ENCODE measurements around the gene IFNA21.
"Not testable (repeated sequence)": the region's sequence is repeated elsewhere in the genome, so short reads cannot be mapped to it uniquely, and the experiment has no call there.

The IFNA21 gene

DNA sequence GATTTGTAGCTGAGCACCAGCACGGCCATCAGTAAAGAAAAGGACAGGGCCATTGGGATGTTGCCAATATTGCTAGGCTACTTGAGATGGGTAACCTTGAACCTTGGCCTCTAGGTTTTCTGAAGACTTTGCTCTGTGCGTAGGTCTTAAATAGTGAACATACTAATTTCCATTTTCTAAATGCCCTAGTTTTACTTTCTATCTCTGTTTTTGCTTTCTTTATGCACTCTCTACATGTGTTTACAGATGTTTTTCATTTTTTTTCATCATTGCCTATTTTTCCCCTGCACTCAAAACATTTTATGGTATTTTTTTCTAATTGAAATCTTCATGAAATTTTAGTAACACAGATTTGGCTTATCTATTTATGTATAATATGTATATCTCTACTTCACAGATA, at the start of gene IFNA21:
TSS of gene IFNA21 (minus strand) at position 101 of the 400 bp plus-strand sequence. CDS start at position 53, 48 bp downstream.
- DNase-seq (ENCODE audit: low read depth in 2 of 2) = not testable (repeated sequence)

DNA sequence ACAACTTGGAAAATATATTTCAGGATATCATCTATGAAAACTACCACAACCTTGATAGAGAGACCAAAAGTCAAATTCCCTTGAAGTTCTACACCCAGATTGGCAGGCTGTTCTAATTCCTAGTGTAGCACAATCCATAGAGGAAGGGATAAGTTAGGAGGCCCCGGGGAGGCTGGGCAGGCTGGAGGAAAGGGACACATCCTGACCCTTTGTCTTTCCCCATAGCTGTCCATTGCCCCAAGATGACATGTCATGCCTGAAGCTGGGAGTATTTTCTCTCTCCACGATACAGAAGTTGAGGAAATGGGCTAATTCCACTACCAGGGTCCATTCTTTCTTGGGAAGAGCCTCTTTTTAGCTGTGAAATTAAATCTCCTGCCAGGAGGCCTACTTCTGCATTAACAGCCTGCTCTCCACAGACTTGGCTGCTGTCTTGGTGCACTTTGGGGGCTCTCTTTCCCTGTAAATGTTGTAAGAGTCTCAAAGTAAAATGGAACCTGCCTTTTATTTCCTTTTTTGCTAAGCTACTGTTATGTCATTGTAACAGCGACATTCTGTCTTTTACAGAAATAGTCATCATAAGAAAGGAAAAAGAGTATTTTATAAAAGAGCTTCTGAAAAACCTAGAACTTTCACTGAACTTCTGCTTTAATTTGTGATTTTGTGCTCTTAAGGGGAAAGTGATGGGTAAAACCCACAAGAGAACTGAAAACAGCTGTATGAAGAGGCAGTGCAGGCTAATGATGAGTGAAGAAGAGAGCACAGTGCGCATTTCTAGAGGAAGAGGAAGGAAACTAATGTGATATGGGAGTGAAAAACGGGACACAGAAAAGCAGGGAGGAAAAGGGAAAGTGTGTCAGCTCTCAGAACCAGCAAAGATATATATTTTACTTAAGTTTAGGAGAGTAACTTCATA, 47.2 kb upstream of the IFNA21 start:
- not testable (repeated sequence) for DNase-seq (ENCODE audit: low read depth in 2 of 2)

- not testable (repeated sequence) for DNase-seq (ENCODE audit: low read depth in 2 of 2)
Observed at GRCh38 chr9:21212160-21212559, 45.7 kb upstream of the IFNA21 start.

- not testable (repeated sequence) for DNase-seq (ENCODE audit: low read depth in 2 of 2)
Observed at GRCh38 chr9:21210782-21211181, 44.3 kb upstream of the IFNA21 start.

- DNase-seq (ENCODE audit: low read depth in 2 of 2) = no peak
Observed at GRCh38 chr9:21210311-21210710, 43.9 kb upstream of the IFNA21 start.

- DNase-seq (ENCODE audit: low read depth in 2 of 2) = not testable (repeated sequence)
Observed at GRCh38 chr9:21207043-21207442, 40.6 kb upstream of the IFNA21 start, which contains the start of gene IFNA10. Gene IFNA10 (minus strand): TSS chr9:21207143. CDS start chr9:21207097, 46 bp downstream.

DNA sequence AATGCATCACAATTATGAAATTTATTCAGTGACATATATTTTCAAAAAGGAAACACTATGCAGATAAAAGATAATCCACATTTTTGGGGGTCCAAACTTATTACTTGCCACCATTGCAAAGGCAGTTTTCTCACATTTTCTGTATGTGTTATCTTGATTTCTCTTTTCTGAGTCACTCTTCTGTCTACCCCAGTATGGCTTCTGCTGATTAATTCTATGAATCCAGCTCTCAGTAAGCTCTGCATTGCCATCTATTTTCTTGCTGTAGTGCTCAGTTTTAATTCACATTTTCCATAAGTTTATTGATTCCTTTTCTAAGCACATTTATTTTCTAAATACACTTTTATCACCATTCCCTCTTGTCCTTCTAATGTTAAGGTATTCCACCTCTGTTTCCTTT, 38.7 kb upstream of the IFNA21 start:
- no peak for DNase-seq (ENCODE audit: low read depth in 2 of 2)

DNA sequence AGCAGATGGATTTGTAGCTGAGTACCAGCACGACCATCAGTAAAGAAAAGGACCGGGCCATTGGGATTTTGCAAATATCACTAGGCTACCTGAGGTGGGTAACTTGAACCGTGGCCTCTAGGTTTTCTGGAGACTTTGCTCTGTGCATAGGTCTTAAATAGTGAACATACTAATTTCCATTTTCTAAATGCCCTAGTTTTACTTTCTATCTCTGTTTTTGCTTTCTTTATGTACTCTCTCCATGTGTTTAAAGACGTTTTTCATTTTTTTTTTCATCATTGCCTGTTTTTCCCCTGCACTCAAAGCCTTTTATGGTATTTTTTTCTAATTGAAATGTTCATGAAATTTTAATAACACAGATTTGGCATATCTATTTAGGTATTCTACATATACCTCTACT, 35.6 kb upstream of the IFNA21 start, which contains the start of gene IFNA7:
TSS of gene IFNA7 (minus strand) at position 101 of the 400 bp plus-strand sequence. CDS start at position 61, 40 bp downstream.
- not testable (repeated sequence) for DNase-seq (ENCODE audit: low read depth in 2 of 2)

- DNase-seq (ENCODE audit: low read depth in 2 of 2) = not testable (repeated sequence)
Observed at GRCh38 chr9:21194867-21195776, 28.7 kb upstream of the IFNA21 start.

GRCh38 chr9:21187487-21187886, 21.0 kb upstream of the IFNA21 start, which contains the start of gene IFNA4:
Gene IFNA4 (minus strand): TSS chr9:21187587. CDS start chr9:21187531, 56 bp downstream.
- DNase-seq (ENCODE audit: low read depth in 2 of 2) = not testable (repeated sequence)

DNA sequence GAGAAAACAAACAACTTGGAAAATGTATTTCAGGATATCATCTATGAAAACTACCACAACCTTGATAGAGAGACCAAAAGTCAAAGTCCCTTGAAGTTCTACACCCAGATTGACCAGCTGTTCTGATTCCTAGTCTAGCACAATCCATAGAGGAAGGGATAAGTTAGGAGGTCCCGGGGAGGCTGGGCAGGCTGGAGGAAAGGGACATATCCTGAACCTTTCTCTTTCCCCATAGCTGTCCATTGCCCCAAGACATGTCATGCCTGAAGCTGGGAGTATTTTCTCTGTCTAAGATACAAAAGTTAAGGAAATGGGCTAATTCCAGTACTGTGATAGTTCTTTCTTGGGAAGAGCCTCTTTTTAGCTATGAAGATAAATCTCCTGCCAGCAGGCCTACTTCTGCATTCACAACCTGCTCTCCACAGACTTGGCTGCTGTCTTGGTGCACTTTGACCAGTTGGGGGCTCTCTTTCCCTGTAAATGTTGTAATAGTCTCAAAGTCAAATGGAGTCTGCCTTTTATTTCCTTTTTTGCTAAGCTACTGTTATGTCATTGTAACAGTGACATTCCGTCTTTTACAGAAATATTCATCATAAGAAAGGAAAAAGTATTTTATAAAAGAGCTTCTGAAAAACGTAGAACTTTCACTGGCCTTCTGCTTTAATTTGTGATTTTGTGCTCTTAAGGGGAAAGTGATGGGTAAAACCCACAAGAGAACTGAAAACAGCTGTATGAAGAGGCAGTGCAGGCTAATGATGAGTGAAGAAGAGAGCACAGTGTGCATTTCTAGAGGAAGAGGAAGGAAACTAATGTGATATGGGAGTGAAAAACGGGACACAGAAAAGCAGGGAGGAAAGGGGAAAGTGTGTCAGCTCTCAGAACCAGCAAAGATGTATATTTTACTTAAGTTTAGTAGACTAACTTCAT, 16.6 kb upstream of the IFNA21 start:
- not testable (repeated sequence) for DNase-seq (ENCODE audit: low read depth in 2 of 2)

- no peak for DNase-seq (ENCODE audit: low read depth in 2 of 2)
Observed at GRCh38 chr9:21174671-21175070, 8.2 kb upstream of the IFNA21 start.

GRCh38 chr9:21172156-21172555, 5.7 kb upstream of the IFNA21 start:
- DNase-seq (ENCODE audit: low read depth in 2 of 2) = no peak

- DNase-seq (ENCODE audit: low read depth in 2 of 2) = no peak
Observed at GRCh38 chr9:21171351-21171750, 4.9 kb upstream of the IFNA21 start.

GRCh38 chr9:21165516-21165915, 944 bp downstream of the IFNA21 start:
- no peak for DNase-seq (ENCODE audit: low read depth in 2 of 2)

DNA sequence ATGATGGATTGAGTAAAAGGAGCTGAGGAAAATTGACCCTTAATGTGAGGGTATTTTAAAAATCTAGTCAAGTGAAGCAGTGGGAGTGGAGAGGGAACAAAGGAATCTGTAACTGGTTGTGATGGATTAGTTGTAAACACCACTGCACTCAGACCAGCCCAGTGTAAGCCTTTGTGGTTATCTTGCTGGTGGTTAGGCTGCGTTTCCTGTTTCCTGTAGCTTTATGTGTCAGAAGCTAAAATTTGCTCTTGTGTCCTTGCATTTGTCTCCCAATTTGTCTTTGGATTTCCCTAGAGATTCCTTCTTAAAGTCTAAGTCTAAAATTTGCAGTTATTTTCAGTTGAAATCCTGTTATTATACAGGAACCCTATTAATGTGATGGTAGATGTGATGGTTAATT, 6.3 kb downstream of the IFNA21 start:
- DNase-seq (ENCODE audit: low read depth in 2 of 2) = peak in 1 of 2 donors; percentile 16

DNA sequence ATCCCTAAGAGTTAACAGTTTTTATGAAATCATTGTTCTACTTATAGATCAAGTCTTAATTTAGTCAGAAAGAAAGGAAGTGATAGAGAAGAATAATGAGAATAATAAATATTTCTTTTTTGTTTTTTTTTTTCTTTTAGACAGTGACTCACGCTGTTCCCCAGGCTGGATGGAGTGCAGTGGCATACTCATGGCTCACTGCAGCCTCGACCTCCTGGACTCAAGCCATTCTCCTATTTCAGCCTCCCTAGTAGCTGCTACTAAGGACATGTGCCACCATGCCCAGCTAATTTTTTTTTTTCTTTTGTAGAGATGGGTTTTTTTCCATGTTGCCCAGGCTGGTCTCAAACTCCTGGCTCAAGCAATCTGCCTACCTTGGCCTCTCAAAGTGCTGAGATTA, 11.0 kb downstream of the IFNA21 start:
- DNase-seq (ENCODE audit: low read depth in 2 of 2) = no peak

DNA sequence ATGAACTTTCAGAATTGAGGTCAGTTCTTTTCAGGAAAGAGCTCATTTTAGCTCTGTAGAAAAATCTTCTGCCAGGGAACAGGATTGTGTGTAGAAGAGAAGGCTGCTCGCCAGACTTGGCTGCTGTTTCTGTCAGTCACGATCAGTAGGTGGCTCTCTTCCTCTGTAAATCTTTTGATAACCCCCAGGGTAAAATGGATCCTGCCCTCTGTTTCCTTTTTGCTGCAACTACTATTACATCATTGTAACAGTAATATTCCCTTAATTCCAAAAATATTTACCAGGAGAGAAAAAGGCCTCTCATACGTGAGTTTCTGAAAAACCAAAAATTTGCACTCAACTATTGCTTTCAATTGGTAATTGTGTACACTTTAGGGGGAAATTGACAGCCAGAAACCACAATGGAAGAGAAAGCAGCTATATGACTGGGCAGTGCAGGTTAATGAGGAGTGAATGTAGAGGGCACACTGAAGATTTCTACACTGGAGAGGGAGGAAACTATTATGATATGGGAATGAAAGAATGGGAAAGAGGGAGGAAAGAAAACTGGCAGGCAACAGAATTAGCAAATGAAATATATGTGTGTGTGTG, 12.3 kb downstream of the IFNA21 start:
- no peak for DNase-seq (ENCODE audit: low read depth in 2 of 2)

DNA sequence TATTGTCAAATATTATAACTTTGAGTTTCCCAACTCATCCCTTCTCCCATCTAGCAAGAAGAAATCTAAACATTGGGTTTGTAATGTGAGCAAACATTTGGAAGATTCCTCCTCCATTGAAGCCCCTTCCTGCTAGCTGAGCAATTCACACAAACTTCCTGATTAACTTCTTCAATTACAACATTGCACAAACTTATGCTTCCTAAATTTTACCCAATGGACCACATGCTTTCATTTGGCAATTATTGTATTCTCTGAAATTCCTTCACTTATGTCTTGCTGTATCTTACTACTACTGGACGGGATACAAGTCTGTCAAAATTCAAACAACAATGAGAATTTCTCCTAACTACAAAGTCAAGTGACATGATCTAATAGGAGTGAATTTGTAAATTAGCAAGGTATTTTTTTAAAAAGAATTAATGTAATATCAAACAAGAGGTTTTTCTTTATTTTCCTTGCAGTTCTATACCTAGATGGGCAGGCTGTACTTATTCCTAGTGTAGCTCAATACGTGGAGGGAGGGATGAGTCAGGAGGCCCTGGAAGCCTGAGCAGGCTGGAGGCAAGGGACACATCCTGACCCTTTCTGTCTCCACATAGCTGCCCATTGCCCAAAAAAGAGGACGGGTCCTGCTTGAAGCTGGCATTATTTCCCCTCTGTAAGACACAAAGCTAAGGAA, 13.0 kb downstream of the IFNA21 start:
- no peak for DNase-seq (ENCODE audit: low read depth in 2 of 2)

- no peak for DNase-seq (ENCODE audit: low read depth in 2 of 2)
Observed at GRCh38 chr9:21144603-21145002, 21.9 kb downstream of the IFNA21 start.

Data from stimulated activated CD8-positive, alpha-beta memory T cell treated with anti-CD3 and anti-CD28 coated beads, Interleukin-7, amount 100 ng/mL, for 1 hour (primary cell).